Testis (tissue), 3 donors: ENCODE measurements around the gene DNAJB2. TPM values are rescaled to one million over a fixed set of nuclear protein-coding genes. Genes with fewer than 3 reads are reported as not detected.

Experiments
- DNase-seq: peaks from one replicate; pipeline ENCODE4 v3.0.0-alpha.2; 2019
- H3K27ac ChIP-seq, 2 donors: fragments of 200-600 bp; sonication (generic); one replicate each; pipeline ENCODE4 v1.5.1; 2019
- H3K27me3 ChIP-seq: fragments of 200-600 bp; sonication (generic); one replicate; pipeline ENCODE4 v1.5.1; 2019
- H3K36me3 ChIP-seq: fragments of 200-600 bp; sonication (generic); one replicate; pipeline ENCODE4 v1.5.1; 2017; ENCODE audit warnings: low read depth; ENCODE audit errors: missing control alignments
- H3K4me1 ChIP-seq: fragments of 200-600 bp; sonication (generic); one replicate; pipeline ENCODE4 v1.5.1; 2019
- H3K4me3 ChIP-seq, 2 donors: fragments of 200-600 bp; sonication (generic); one replicate each; pipeline ENCODE4 v1.5.1; 2017 to 2019
- H3K9me3 ChIP-seq: fragments of 200-600 bp; sonication (generic); one replicate; pipeline ENCODE4 v1.5.1; 2017
- POLR2A ChIP-seq: fragments of 450-650 bp; IDR thresholded peaks from one replicate; pipeline ENCODE4 v1.6.1; 2017; ENCODE audit warnings: antibody characterized with exemption, mild to moderate bottlenecking, moderate library complexity
- WGBS, 2 donors: methylation state at CpG; one replicate each; pipeline ENCODE4 v1.1.5; 2018; 5-methylcytosine and 5-hydroxymethylcytosine counted together
- intact Hi-C: fragments of 100-400 bp; cut with DNase I; formaldehyde crosslinking; loops from one replicate; pipeline ENCODE4 v1.15.1; 2023; ENCODE audit warnings: low total_unique reads
- microRNA counts, 2 donors: library from miRNA; unstranded; fragments of <30 nt; microRNA quantifications; one replicate each; lab custom pipeline; 2016
- microRNA-seq, 2 donors: library from miRNA; unstranded; fragments of <30 nt; microRNA quantifications; one replicate each; pipeline ENCODE4, GENCODE V29; 2016; ENCODE audit warnings: borderline number of aligned reads in 2 of 2, borderline replicate concordance in 1 of 2
- polyA plus RNA-seq: library from polyadenylated mRNA; stranded (reverse); fragments of 350-450 nt; fragmentation: Illumina TruSeq; extraction: RNeasy Lipid Tissue Mini Kit (QIAGEN cat#74804); gene quantifications from one replicate; pipeline ENCODE4 v1.2.3, GENCODE V29; 2014; ENCODE audit warnings: low read depth, low replicate concordance; ENCODE audit not compliant: insufficient read depth
- small RNA-seq, 2 donors: library from RNA; depleted of rRNA; stranded (forward); fragments of <200 nt; gene quantifications; one replicate each; pipeline ENCODE3, GENCODE V24; 2016
- total RNA-seq, 2 donors: library from RNA; depleted of rRNA; stranded (reverse); fragments of >200 nt; gene quantifications; one replicate each; pipeline ENCODE4 v1.2.3, GENCODE V29; 2016
- TF ChIP-seq, protein P1 (sequence below), 3 experiments: fragments of 450-650 bp in 2 of 3; fragments of 200-600 bp in 1 of 3; sonication (generic) in 1 of 3; IDR thresholded peaks; one replicate each; pipeline ENCODE4 v1.5.1; 2016 to 2019; ENCODE audit warnings: antibody characterized with exemption in 3 of 3, mild to moderate bottlenecking in 2 of 3, moderate library complexity in 1 of 3

Gene DNAJB2
- total and polyA plus RNA-seq, 3 donors from 2014 or later = 139 to 152 (median 149) TPM

DNA sequence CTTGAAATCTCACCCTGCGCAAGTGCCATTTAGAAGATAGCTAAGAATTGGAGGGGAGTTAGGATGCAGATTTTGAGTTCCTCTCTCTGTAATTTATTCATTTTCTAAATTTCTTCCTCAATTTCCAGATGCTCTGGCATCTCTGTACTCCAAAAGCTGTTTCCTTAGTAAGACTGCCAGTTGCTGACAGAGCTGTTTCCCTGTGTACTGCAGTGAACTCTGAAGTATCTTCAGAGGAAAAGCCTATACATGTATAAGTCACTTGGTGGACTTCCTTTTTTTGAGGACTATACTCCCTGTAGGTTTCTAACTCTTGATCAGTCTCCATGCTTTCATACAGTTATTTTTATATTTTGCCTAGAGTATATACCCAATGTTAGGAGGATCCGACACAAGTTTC, 54.9 kb downstream of the DNAJB2 start:
- no peak for DNase-seq
- intact Hi-C loops = no loop called here
- Histone ChIP-seq H3K27me3 (no peaks in the 10 kb centered on the region), H3K36me3 (no peaks in the 10 kb centered on the region), H3K4me3 (no peak overlapping the region), H3K9me3 (no peaks in the 10 kb centered on the region), H3K4me1 (no peaks in the 10 kb centered on the region), H3K27ac (no peak overlapping the region)
- TF ChIP-seq POLR2A = no peak
- TF ChIP-seq, protein P1, sequence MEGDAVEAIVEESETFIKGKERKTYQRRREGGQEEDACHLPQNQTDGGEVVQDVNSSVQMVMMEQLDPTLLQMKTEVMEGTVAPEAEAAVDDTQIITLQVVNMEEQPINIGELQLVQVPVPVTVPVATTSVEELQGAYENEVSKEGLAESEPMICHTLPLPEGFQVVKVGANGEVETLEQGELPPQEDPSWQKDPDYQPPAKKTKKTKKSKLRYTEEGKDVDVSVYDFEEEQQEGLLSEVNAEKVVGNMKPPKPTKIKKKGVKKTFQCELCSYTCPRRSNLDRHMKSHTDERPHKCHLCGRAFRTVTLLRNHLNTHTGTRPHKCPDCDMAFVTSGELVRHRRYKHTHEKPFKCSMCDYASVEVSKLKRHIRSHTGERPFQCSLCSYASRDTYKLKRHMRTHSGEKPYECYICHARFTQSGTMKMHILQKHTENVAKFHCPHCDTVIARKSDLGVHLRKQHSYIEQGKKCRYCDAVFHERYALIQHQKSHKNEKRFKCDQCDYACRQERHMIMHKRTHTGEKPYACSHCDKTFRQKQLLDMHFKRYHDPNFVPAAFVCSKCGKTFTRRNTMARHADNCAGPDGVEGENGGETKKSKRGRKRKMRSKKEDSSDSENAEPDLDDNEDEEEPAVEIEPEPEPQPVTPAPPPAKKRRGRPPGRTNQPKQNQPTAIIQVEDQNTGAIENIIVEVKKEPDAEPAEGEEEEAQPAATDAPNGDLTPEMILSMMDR (IDR thresholded peaks at IDR 0.05) = no peak
- WGBS, 2 donors = 76 to 96% methylated on average over 2 of the region's 2 CpGs

DNA sequence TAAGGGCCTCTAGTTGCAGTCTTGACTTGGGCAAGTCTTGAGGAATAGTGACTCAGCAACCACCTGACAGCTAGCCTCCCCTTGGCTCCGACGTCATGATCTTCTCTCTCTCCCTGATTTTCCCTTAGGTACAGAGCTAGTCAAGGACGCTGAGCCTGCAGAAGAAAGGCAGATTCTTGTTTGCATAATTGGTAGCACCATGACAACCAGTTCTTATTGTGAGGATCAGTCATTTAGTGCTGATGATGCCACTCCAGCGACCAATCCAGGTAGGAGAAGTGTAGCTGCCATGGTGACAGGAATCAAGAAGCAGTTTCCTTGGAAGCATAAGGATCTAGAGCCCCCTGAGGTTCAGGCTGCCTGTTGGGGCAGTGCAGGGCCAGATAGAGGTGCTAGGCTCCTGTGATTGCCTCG, 56.2 kb downstream of the DNAJB2 start:
- Histone ChIP-seq H3K9me3 (no peaks in the 10 kb centered on the region), H3K4me1 (no peaks in the 10 kb centered on the region), H3K27ac (no peak overlapping the region), H3K27me3 (no peaks in the 10 kb centered on the region), H3K36me3 (no peaks in the 10 kb centered on the region), H3K4me3 (no peak overlapping the region)
- intact Hi-C loops = no loop called here
- TF ChIP-seq POLR2A = no peak
- TF ChIP-seq, protein P1 (IDR thresholded peaks at IDR 0.05) = no peak
- DNase-seq = no peak
- 59 to 61% methylated on average over 5 of the region's 5 CpGs for WGBS, 2 donors

MicroRNAs encoded within 50 kb of the gene (microRNA counts, 767-probe panel; counts per million panel counts)
- 0 to 152 counts per million in 2 donors for microRNA hsa-miR-153 (lab: Ali Mortazavi, UCI)

Small RNAs within 50 kb of the gene (microRNA-seq; reads per million reads assigned to microRNA genes)
- gene MIR153-1 = 0 reads per million in 2 donors

Small RNAs within 50 kb of the gene (small RNA-seq; reads per million reads assigned to genes)
- 0 to 0.38 reads per million in 2 donors for gene MIR153-1

Other genes with a start within 250 kb of the DNAJB2 start
- gene CFAP65, start 237.8 kb upstream of the DNAJB2 start, total RNA-seq = 10 to 100 TPM; 15.5 to 23.7 TPM
- gene CFAP65, start 237.8 kb upstream of the DNAJB2 start, polyA plus RNA-seq = 42.9 TPM
- gene IHH, start 218.4 kb upstream of the DNAJB2 start, total RNA-seq = under 1 TPM; 0.19 to 0.39 TPM
- gene IHH, start 218.4 kb upstream of the DNAJB2 start, polyA plus RNA-seq = 1.1 TPM
- 10 to 100 TPM; 33.4 to 38.5 TPM for gene NHEJ1, start 118.6 kb upstream of the DNAJB2 start, total RNA-seq
- gene NHEJ1, start 118.6 kb upstream of the DNAJB2 start, polyA plus RNA-seq = 67.0 TPM
- under 1 TPM; 0.39 to 0.56 TPM for gene SLC23A3, start 109.3 kb upstream of the DNAJB2 start, total RNA-seq
- 0.42 TPM for gene SLC23A3, start 109.3 kb upstream of the DNAJB2 start, polyA plus RNA-seq
- gene CNPPD1, start 102.4 kb upstream of the DNAJB2 start, total RNA-seq = 10 to 100 TPM; 38.3 to 60.5 TPM
- gene CNPPD1, start 102.4 kb upstream of the DNAJB2 start, polyA plus RNA-seq = 68.0 TPM
- gene RETREG2, start 101.1 kb upstream of the DNAJB2 start, total RNA-seq = 100 to 1,000 TPM; 135 to 138 TPM
- gene RETREG2, start 101.1 kb upstream of the DNAJB2 start, polyA plus RNA-seq = 441 TPM
- 10 to 100 TPM; 34.3 to 41.3 TPM for gene ZFAND2B, start 72.6 kb upstream of the DNAJB2 start, total RNA-seq
- gene ZFAND2B, start 72.6 kb upstream of the DNAJB2 start, polyA plus RNA-seq = 27.0 TPM
- 10 to 100 TPM; 43.8 to 47.0 TPM for gene ABCB6, start 60.4 kb upstream of the DNAJB2 start, total RNA-seq
- gene ABCB6, start 60.4 kb upstream of the DNAJB2 start, polyA plus RNA-seq = 94.8 TPM
- gene ATG9A, start 49.7 kb upstream of the DNAJB2 start, total RNA-seq = 100 to 1,000 TPM; 115 to 125 TPM
- gene ATG9A, start 49.7 kb upstream of the DNAJB2 start, polyA plus RNA-seq = 207 TPM
- 10 to 100 TPM; 50.9 to 56.4 TPM for gene ANKZF1, start 49.6 kb upstream of the DNAJB2 start, total RNA-seq
- 27.9 TPM for gene ANKZF1, start 49.6 kb upstream of the DNAJB2 start, polyA plus RNA-seq
- gene GLB1L, start 33.9 kb upstream of the DNAJB2 start, total RNA-seq = 100 to 1,000 TPM in 1 of 2 donors, 10 to 100 TPM in 1; 70.9 to 109 TPM
- gene GLB1L, start 33.9 kb upstream of the DNAJB2 start, polyA plus RNA-seq = 224 TPM
- gene STK16, start 33.9 kb upstream of the DNAJB2 start, total RNA-seq = 10 to 100 TPM; 29.1 to 32.6 TPM
- gene STK16, start 33.9 kb upstream of the DNAJB2 start, polyA plus RNA-seq = 63.0 TPM
- under 1 TPM in 1 of 2 donors, not detected in 1; 0.25 TPM for gene TUBA4B, start 26.1 kb upstream of the DNAJB2 start, total RNA-seq
- gene TUBA4B, start 26.1 kb upstream of the DNAJB2 start, polyA plus RNA-seq = 1.6 TPM
- 10 to 100 TPM; 27.0 to 47.6 TPM for gene TUBA4A, start 25.4 kb upstream of the DNAJB2 start, total RNA-seq
- 90.0 TPM for gene TUBA4A, start 25.4 kb upstream of the DNAJB2 start, polyA plus RNA-seq
- 1 to 10 TPM; 3.5 to 6.0 TPM for gene PTPRN, start 30.0 kb downstream of the DNAJB2 start, total RNA-seq
- 1.7 TPM for gene PTPRN, start 30.0 kb downstream of the DNAJB2 start, polyA plus RNA-seq
- gene RESP18, start 53.4 kb downstream of the DNAJB2 start, total RNA-seq = under 1 TPM in 1 of 2 donors, not detected in 1; 0.71 TPM
- 1.4 TPM for gene RESP18, start 53.4 kb downstream of the DNAJB2 start, polyA plus RNA-seq
- 10 to 100 TPM; 84.8 to 90.2 TPM for gene DNPEP, start 108.5 kb downstream of the DNAJB2 start, total RNA-seq
- 145 TPM for gene DNPEP, start 108.5 kb downstream of the DNAJB2 start, polyA plus RNA-seq
- gene DES, start 139.0 kb downstream of the DNAJB2 start, total RNA-seq = 10 to 100 TPM; 17.6 to 33.3 TPM
- 199 TPM for gene DES, start 139.0 kb downstream of the DNAJB2 start, polyA plus RNA-seq
- 10 to 100 TPM; 23.0 to 24.3 TPM for gene SPEG, start 155.5 kb downstream of the DNAJB2 start, total RNA-seq
- gene SPEG, start 155.5 kb downstream of the DNAJB2 start, polyA plus RNA-seq = 16.0 TPM
- gene GMPPA, start 219.5 kb downstream of the DNAJB2 start, total RNA-seq = 10 to 100 TPM; 24.6 to 28.3 TPM
- 19.6 TPM for gene GMPPA, start 219.5 kb downstream of the DNAJB2 start, polyA plus RNA-seq
- gene ASIC4, start 235.1 kb downstream of the DNAJB2 start, total RNA-seq = 1 to 10 TPM; 2.0 to 4.6 TPM
- 1.5 TPM for gene ASIC4, start 235.1 kb downstream of the DNAJB2 start, polyA plus RNA-seq